GM23338 (cell line): Measurements from ENCODE around the gene GRIN2D. TPM values are rescaled to one million over a fixed set of nuclear protein-coding genes. Genes with fewer than 3 reads are reported as not detected.

Experiments
- ATAC-seq: fragments of 200-7000 bp; cut with Tn5 transposase; 3 replicates; pipeline ENCODE4 v1.9.1; 2020
- DNase-seq: peaks from one replicate; pipeline ENCODE4 v3.0.0-alpha.2; 2015; ENCODE audit warnings: low spot score
- H2AFZ ChIP-seq: fragments of 200-600 bp; sonication (generic); 2 replicates; pipeline ENCODE4 v1.8.0; 2016; ENCODE audit warnings: antibody characterized with exemption, mild to moderate bottlenecking, moderate library complexity
- H3F3A ChIP-seq: fragments of 200-600 bp; sonication (generic); replicated peaks from 2 replicates; pipeline ENCODE4 v1.8.0; 2017; ENCODE audit warnings: antibody characterized with exemption, mixed run types, low read depth
- H3K27ac ChIP-seq: fragments of 200-600 bp; sonication (generic); 2 replicates; pipeline ENCODE4 v1.6.1; 2016; ENCODE audit warnings: low read depth
- H3K27me3 ChIP-seq: fragments of 200-600 bp; sonication (generic); 2 replicates; pipeline ENCODE4 v1.8.0; 2016; ENCODE audit warnings: mild to moderate bottlenecking, mixed run types, moderate library complexity; ENCODE audit not compliant: insufficient read depth
- H3K36me3 ChIP-seq: fragments of 200-600 bp; sonication (generic); 2 replicates; pipeline ENCODE4 v1.8.0; 2016; ENCODE audit warnings: mild to moderate bottlenecking; ENCODE audit not compliant: insufficient read depth
- H3K4me1 ChIP-seq: fragments of 200-600 bp; sonication (generic); 2 replicates; pipeline ENCODE4 v1.8.0; 2016; ENCODE audit warnings: mild to moderate bottlenecking, moderate library complexity; ENCODE audit not compliant: insufficient read depth
- H3K4me2 ChIP-seq: fragments of 200-600 bp; sonication (generic); 2 replicates; pipeline ENCODE4 v1.7.1; 2017; ENCODE audit warnings: mixed run types
- H3K4me3 ChIP-seq: fragments of 200-600 bp; sonication (generic); 2 replicates; pipeline ENCODE4 v1.6.1; 2016; ENCODE audit warnings: mixed run types
- H3K79me2 ChIP-seq: fragments of 200-600 bp; sonication (generic); replicated peaks from 2 replicates; pipeline ENCODE4 v1.8.0; 2017; ENCODE audit warnings: mild to moderate bottlenecking; ENCODE audit not compliant: insufficient read depth
- H3K9me2 ChIP-seq: fragments of 200-600 bp; sonication (generic); 2 replicates; pipeline ENCODE4 v1.8.0; 2017; ENCODE audit not compliant: insufficient read depth
- H4K20me1 ChIP-seq: fragments of 200-600 bp; sonication (generic); replicated peaks from 2 replicates; pipeline ENCODE4 v1.8.0; 2017; ENCODE audit warnings: mild to moderate bottlenecking; ENCODE audit not compliant: insufficient read depth
- H3K27ac Mint-ChIP-seq: 2 replicates; pipeline ENCODE4 v1.8.0; 2020; ENCODE audit warnings: inconsistent platforms, mild to moderate bottlenecking, moderate library complexity, mixed read lengths
- H3K27me3 Mint-ChIP-seq: 3 replicates; pipeline ENCODE4 v1.8.0; 2022; ENCODE audit warnings: low read depth, mild to moderate bottlenecking, moderate library complexity, mixed read lengths, inconsistent platforms; ENCODE audit not compliant: insufficient read depth, poor library complexity
- H3K36me3 Mint-ChIP-seq: 3 replicates; pipeline ENCODE4 v1.8.0; 2021; ENCODE audit warnings: low read depth, mild to moderate bottlenecking, inconsistent platforms, moderate library complexity, mixed read lengths
- H3K4me1 Mint-ChIP-seq: 3 replicates; pipeline ENCODE4 v1.8.0; 2020; ENCODE audit warnings: mild to moderate bottlenecking, inconsistent platforms, mixed read lengths
- H3K4me3 Mint-ChIP-seq: 3 replicates; pipeline ENCODE4 v1.8.0; 2021; ENCODE audit warnings: moderate library complexity, mild to moderate bottlenecking, inconsistent platforms, mixed read lengths
- H3K9me3 Mint-ChIP-seq: 3 replicates; pipeline ENCODE4 v1.8.0; 2020; ENCODE audit warnings: moderate library complexity, mild to moderate bottlenecking, inconsistent platforms, mixed read lengths
- CREB1 ChIP-seq: fragments of 250-450 bp; sonication (Bioruptor Pico); IDR thresholded peaks from 2 replicates; pipeline ENCODE4 v1.5.0; 2020; ENCODE audit warnings: low read depth, mild to moderate bottlenecking, moderate library complexity
- EZH2 ChIP-seq: fragments of 200-600 bp; sonication (generic); IDR thresholded peaks from one replicate; pipeline ENCODE4 v1.8.0; 2017; ENCODE audit warnings: antibody characterized with exemption, mild to moderate bottlenecking, low read depth; ENCODE audit not compliant: unreplicated experiment
- EZH2phosphoT487 ChIP-seq: fragments of 200-600 bp; sonication (generic); IDR thresholded peaks from one replicate; pipeline ENCODE4 v1.8.1; 2018; ENCODE audit warnings: antibody characterized with exemption; ENCODE audit not compliant: unreplicated experiment
- JUNB ChIP-seq: IDR thresholded peaks from one replicate; pipeline ENCODE4 v1.6.1; 2016; ENCODE audit warnings: antibody characterized with exemption; ENCODE audit not compliant: unreplicated experiment
- NANOG ChIP-seq: IDR thresholded peaks from 2 replicates; pipeline ENCODE4 v1.6.1; 2016; ENCODE audit warnings: antibody characterized with exemption, borderline replicate concordance
- POLR2AphosphoS5 ChIP-seq: IDR thresholded peaks from 2 replicates; pipeline ENCODE4 v1.6.1; 2016; ENCODE audit warnings: antibody characterized with exemption, low read depth
- STAT1 ChIP-seq: IDR thresholded peaks from one replicate; pipeline ENCODE4 v1.6.1; 2016; ENCODE audit warnings: antibody characterized with exemption; ENCODE audit not compliant: unreplicated experiment
- ZNF114 ChIP-seq: fragments of 250-450 bp; sonication (Bioruptor Pico); IDR thresholded peaks from 2 replicates; pipeline ENCODE4 v1.5.0; 2020; ENCODE audit warnings: mild to moderate bottlenecking, moderate library complexity
- ZNF331 ChIP-seq: fragments of 250-450 bp; sonication (Bioruptor Pico); IDR thresholded peaks from 2 replicates; pipeline ENCODE4 v1.5.0; 2020; ENCODE audit warnings: low read depth, mild to moderate bottlenecking, moderate library complexity
- polyA plus RNA-seq: library from polyadenylated mRNA; unstranded; fragments of >200 nt; fragmentation: Nextera tagmentation; extraction: Ambion mirVana; gene quantifications from 2 replicates; pipeline ENCODE4 v1.2.1, GENCODE V29; 2016
- total RNA-seq: library from RNA; depleted of rRNA; stranded (reverse); fragments of >200 nt; shearing (Covaris generic); gene quantifications from 2 replicates; pipeline ENCODE4 v1.2.3, GENCODE V29; 2014
- TF ChIP-seq, protein P1 (sequence below): IDR thresholded peaks from 2 replicates; pipeline ENCODE4 v1.6.1; 2016; ENCODE audit warnings: antibody characterized with exemption
- TF ChIP-seq, protein P2 (sequence below): IDR thresholded peaks from one replicate; pipeline ENCODE4 v1.6.1; 2018; ENCODE audit warnings: antibody characterized with exemption; ENCODE audit not compliant: unreplicated experiment
- TF ChIP-seq, protein P3 (sequence below), 2 experiments: fragments of 200-600 bp in 1 of 2; sonication (generic) in 1 of 2; conservative IDR thresholded peaks; 2 replicates each; pipeline versions ENCODE4 v1.5.1 to v1.6.1; 2016 to 2017; ENCODE audit warnings: antibody characterized with exemption in 2 of 2, low read depth in 2 of 2, mild to moderate bottlenecking in 2 of 2, moderate library complexity in 1 of 2
- TF ChIP-seq, protein P4 (sequence below): fragments of 250-450 bp; sonication (Bioruptor Pico); IDR thresholded peaks from 2 replicates; pipeline ENCODE4 v1.5.0; 2020; ENCODE audit warnings: mild to moderate bottlenecking, moderate library complexity

Gene GRIN2D
- total and polyA plus RNA-seq, 2 experiments from 2014 or later = 4.4 to 20.0 TPM

DNA sequence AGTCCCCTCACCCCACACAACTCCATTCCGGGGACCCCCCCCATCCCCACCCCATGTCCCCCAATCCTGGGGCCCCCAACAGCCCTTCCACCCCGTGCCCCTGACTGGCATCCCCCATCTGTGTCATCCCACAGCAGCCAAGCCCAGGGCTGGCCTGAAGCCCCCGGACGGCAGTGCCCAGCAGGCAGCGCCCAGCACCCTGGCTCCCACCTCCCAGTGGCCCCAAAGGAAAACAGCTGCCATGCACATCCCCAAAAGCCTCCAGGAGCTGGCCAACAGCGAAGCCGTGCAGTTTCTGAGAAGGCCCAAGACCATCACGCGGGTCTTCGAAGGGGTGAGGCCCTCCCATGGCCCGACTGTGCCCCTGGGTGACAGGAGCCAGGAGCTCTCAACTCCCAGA is 27.9 kb upstream of the GRIN2D start:
- no peak overlapping the region for H3K4me3 Mint-ChIP-seq
- H3K27ac Mint-ChIP-seq = no peak overlapping the region
- no peaks in the 10 kb centered on the region; the same call in 2 of the 3 replicates for H3K9me3 Mint-ChIP-seq
- Histone ChIP-seq H3F3A (no peaks in the 10 kb centered on the region), H2AFZ (no peak overlapping the region), H3K4me2 (no peak overlapping the region), H3K36me3 (no peaks in the 10 kb centered on the region), H3K9me2 (no peaks in the 10 kb centered on the region), H4K20me1 (no peaks in the 10 kb centered on the region), H3K4me1 (no peaks in the 10 kb centered on the region), H3K27me3 (no peaks in the 10 kb centered on the region), H3K79me2 (no peaks in the 10 kb centered on the region), H3K4me3 (no peak overlapping the region), H3K27ac (no peak overlapping the region)
- DNase-seq (no peak), ATAC-seq (no peak)
- peaks cover 10% of the 10 kb centered on the region; the same call in 2 of the 3 replicates for H3K4me1 Mint-ChIP-seq
- TF ChIP-seq ZNF114 (CRISPR knock-in tag) (no peak), NANOG (no peak), STAT1 (no peak), POLR2AphosphoS5 (no peak), EZH2phosphoT487 (no peak), EZH2 (no peak), JUNB (no peak), CREB1 (no peak), ZNF331 (CRISPR knock-in tag) (no peak)
- TF ChIP-seq, protein P1, sequence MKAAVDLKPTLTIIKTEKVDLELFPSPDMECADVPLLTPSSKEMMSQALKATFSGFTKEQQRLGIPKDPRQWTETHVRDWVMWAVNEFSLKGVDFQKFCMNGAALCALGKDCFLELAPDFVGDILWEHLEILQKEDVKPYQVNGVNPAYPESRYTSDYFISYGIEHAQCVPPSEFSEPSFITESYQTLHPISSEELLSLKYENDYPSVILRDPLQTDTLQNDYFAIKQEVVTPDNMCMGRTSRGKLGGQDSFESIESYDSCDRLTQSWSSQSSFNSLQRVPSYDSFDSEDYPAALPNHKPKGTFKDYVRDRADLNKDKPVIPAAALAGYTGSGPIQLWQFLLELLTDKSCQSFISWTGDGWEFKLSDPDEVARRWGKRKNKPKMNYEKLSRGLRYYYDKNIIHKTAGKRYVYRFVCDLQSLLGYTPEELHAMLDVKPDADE = no peak
- TF ChIP-seq, protein P2, sequence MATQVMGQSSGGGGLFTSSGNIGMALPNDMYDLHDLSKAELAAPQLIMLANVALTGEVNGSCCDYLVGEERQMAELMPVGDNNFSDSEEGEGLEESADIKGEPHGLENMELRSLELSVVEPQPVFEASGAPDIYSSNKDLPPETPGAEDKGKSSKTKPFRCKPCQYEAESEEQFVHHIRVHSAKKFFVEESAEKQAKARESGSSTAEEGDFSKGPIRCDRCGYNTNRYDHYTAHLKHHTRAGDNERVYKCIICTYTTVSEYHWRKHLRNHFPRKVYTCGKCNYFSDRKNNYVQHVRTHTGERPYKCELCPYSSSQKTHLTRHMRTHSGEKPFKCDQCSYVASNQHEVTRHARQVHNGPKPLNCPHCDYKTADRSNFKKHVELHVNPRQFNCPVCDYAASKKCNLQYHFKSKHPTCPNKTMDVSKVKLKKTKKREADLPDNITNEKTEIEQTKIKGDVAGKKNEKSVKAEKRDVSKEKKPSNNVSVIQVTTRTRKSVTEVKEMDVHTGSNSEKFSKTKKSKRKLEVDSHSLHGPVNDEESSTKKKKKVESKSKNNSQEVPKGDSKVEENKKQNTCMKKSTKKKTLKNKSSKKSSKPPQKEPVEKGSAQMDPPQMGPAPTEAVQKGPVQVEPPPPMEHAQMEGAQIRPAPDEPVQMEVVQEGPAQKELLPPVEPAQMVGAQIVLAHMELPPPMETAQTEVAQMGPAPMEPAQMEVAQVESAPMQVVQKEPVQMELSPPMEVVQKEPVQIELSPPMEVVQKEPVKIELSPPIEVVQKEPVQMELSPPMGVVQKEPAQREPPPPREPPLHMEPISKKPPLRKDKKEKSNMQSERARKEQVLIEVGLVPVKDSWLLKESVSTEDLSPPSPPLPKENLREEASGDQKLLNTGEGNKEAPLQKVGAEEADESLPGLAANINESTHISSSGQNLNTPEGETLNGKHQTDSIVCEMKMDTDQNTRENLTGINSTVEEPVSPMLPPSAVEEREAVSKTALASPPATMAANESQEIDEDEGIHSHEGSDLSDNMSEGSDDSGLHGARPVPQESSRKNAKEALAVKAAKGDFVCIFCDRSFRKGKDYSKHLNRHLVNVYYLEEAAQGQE = no peak
- TF ChIP-seq, protein P3, sequence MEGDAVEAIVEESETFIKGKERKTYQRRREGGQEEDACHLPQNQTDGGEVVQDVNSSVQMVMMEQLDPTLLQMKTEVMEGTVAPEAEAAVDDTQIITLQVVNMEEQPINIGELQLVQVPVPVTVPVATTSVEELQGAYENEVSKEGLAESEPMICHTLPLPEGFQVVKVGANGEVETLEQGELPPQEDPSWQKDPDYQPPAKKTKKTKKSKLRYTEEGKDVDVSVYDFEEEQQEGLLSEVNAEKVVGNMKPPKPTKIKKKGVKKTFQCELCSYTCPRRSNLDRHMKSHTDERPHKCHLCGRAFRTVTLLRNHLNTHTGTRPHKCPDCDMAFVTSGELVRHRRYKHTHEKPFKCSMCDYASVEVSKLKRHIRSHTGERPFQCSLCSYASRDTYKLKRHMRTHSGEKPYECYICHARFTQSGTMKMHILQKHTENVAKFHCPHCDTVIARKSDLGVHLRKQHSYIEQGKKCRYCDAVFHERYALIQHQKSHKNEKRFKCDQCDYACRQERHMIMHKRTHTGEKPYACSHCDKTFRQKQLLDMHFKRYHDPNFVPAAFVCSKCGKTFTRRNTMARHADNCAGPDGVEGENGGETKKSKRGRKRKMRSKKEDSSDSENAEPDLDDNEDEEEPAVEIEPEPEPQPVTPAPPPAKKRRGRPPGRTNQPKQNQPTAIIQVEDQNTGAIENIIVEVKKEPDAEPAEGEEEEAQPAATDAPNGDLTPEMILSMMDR (conservative IDR thresholded peaks at IDR 0.05; ENCODE audit: low read depth in 2 of 2) = no peak
- TF ChIP-seq, protein P4, sequence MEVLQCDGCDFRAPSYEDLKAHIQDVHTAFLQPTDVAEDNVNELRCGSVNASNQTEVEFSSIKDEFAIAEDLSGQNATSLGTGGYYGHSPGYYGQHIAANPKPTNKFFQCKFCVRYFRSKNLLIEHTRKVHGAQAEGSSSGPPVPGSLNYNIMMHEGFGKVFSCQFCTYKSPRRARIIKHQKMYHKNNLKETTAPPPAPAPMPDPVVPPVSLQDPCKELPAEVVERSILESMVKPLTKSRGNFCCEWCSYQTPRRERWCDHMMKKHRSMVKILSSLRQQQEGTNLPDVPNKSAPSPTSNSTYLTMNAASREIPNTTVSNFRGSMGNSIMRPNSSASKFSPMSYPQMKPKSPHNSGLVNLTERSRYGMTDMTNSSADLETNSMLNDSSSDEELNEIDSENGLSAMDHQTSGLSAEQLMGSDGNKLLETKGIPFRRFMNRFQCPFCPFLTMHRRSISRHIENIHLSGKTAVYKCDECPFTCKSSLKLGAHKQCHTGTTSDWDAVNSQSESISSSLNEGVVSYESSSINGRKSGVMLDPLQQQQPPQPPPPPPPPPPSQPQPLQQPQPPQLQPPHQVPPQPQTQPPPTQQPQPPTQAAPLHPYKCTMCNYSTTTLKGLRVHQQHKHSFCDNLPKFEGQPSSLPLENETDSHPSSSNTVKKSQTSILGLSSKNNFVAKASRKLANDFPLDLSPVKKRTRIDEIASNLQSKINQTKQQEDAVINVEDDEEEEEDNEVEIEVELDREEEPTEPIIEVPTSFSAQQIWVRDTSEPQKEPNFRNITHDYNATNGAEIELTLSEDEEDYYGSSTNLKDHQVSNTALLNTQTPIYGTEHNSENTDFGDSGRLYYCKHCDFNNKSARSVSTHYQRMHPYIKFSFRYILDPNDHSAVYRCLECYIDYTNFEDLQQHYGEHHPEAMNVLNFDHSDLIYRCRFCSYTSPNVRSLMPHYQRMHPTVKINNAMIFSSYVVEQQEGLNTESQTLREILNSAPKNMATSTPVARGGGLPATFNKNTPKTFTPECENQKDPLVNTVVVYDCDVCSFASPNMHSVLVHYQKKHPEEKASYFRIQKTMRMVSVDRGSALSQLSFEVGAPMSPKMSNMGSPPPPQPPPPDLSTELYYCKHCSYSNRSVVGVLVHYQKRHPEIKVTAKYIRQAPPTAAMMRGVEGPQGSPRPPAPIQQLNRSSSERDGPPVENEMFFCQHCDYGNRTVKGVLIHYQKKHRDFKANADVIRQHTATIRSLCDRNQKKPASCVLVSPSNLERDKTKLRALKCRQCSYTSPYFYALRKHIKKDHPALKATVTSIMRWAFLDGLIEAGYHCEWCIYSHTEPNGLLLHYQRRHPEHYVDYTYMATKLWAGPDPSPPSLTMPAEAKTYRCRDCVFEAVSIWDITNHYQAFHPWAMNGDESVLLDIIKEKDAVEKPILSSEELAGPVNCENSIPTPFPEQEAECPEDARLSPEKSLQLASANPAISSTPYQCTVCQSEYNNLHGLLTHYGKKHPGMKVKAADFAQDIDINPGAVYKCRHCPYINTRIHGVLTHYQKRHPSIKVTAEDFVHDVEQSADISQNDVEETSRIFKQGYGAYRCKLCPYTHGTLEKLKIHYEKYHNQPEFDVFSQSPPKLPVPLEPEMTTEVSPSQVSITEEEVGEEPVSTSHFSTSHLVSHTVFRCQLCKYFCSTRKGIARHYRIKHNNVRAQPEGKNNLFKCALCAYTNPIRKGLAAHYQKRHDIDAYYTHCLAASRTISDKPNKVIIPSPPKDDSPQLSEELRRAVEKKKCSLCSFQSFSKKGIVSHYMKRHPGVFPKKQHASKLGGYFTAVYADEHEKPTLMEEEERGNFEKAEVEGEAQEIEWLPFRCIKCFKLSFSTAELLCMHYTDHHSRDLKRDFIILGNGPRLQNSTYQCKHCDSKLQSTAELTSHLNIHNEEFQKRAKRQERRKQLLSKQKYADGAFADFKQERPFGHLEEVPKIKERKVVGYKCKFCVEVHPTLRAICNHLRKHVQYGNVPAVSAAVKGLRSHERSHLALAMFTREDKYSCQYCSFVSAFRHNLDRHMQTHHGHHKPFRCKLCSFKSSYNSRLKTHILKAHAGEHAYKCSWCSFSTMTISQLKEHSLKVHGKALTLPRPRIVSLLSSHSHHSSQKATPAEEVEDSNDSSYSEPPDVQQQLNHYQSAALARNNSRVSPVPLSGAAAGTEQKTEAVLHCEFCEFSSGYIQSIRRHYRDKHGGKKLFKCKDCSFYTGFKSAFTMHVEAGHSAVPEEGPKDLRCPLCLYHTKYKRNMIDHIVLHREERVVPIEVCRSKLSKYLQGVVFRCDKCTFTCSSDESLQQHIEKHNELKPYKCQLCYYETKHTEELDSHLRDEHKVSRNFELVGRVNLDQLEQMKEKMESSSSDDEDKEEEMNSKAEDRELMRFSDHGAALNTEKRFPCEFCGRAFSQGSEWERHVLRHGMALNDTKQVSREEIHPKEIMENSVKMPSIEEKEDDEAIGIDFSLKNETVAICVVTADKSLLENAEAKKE (CRISPR knock-in tag) = no peak
- H3K27me3 Mint-ChIP-seq = peaks cover 12% of the 10 kb centered on the region
- peaks cover 4% of the 10 kb centered on the region; the same call in 2 of the 3 replicates for H3K36me3 Mint-ChIP-seq
